Upper lobe of left lung (tissue), 6 donors: ENCODE data around the gene ERCC6. TPM values are rescaled to one million over a fixed set of nuclear protein-coding genes. Genes with fewer than 3 reads are reported as not detected.

ENCODE experiments used
- ATAC-seq, 2 donors: fragments of 200-7000 bp; cut with Tn5 transposase; one replicate each; pipeline ENCODE4 v1.9.1; 2022; ENCODE audit warnings: mild to moderate bottlenecking in 2 of 2, moderate library complexity in 2 of 2; ENCODE audit not compliant: low FRiP score in 2 of 2
- DNase-seq, 2 donors: peaks; one replicate each; pipeline ENCODE4 v3.0.0-alpha.2; 2019 to 2020
- H3K27ac ChIP-seq, 4 donors: fragments of 200-600 bp; sonication (generic); one replicate each; pipeline ENCODE4 v1.5.1; 2016 to 2019
- H3K27me3 ChIP-seq, 4 donors: fragments of 200-600 bp; sonication (generic); one replicate each; pipeline ENCODE4 v1.5.1; 2017 to 2019
- H3K36me3 ChIP-seq, 4 donors: fragments of 200-600 bp; sonication (generic); one replicate each; pipeline ENCODE4 v1.5.1; 2016 to 2019
- H3K4me1 ChIP-seq, 4 donors: fragments of 200-600 bp; sonication (generic); one replicate each; pipeline ENCODE4 v1.5.1; 2018 to 2019
- H3K4me3 ChIP-seq, 4 donors: fragments of 200-600 bp; sonication (generic); one replicate each; pipeline ENCODE4 v1.5.1; 2017 to 2019; ENCODE audit warnings: mild to moderate bottlenecking in 2 of 4, moderate library complexity in 1 of 4
- H3K9me3 ChIP-seq, 4 donors: fragments of 200-600 bp; sonication (generic); one replicate each; pipeline ENCODE4 v1.5.1; 2018 to 2019
- EP300 ChIP-seq, 4 donors: sonication (generic); formaldehyde crosslinking; IDR thresholded peaks; one replicate each; pipeline ENCODE4 v1.5.1; 2017; ENCODE audit warnings: antibody characterized with exemption in 4 of 4, control low read depth in 2 of 4
- POLR2A ChIP-seq, 4 donors: fragments of 450-650 bp; IDR thresholded peaks; one replicate each; pipeline ENCODE4 v1.5.1; 2016 to 2017; ENCODE audit warnings: antibody characterized with exemption in 4 of 4, mild to moderate bottlenecking in 2 of 4
- POLR2AphosphoS5 ChIP-seq, 2 donors: sonication (generic); formaldehyde crosslinking; IDR thresholded peaks; one replicate each; pipeline ENCODE4 v1.5.1; 2017; ENCODE audit warnings: antibody characterized with exemption in 2 of 2
- WGBS, 2 donors: methylation state at CpG; one replicate each; pipeline ENCODE4 v1.1.5; 2017 to 2018; 5-methylcytosine and 5-hydroxymethylcytosine counted together
- total RNA-seq, 6 donors: library from RNA; depleted of rRNA in 4 of 6; stranded (reverse); fragments of >200 nt in 4 of 6; gene quantifications; one replicate each; pipeline versions ENCODE4 v1.1.0 to v1.2.1, GENCODE V29; 2016 to 2021
- TF ChIP-seq, protein P1 (sequence below), 6 experiments: fragments of 450-650 bp in 4 of 6; fragments of 200-600 bp in 2 of 6; sonication (generic) in 2 of 6; IDR thresholded peaks; one replicate each; pipeline ENCODE4 v1.5.1; 2016 to 2019; ENCODE audit warnings: antibody characterized with exemption in 6 of 6
- donor health status: DM: no; HTN: no; CAD: no; lungs with moderate emphysema.
- donor health status: DM: no; HTN: yes; CAD: no; lungs with severe emphysema.

The ERCC6 gene
- total RNA-seq, 6 donors from 2014 or later = 8.4 to 30.4 (median 23.3) TPM

DNA sequence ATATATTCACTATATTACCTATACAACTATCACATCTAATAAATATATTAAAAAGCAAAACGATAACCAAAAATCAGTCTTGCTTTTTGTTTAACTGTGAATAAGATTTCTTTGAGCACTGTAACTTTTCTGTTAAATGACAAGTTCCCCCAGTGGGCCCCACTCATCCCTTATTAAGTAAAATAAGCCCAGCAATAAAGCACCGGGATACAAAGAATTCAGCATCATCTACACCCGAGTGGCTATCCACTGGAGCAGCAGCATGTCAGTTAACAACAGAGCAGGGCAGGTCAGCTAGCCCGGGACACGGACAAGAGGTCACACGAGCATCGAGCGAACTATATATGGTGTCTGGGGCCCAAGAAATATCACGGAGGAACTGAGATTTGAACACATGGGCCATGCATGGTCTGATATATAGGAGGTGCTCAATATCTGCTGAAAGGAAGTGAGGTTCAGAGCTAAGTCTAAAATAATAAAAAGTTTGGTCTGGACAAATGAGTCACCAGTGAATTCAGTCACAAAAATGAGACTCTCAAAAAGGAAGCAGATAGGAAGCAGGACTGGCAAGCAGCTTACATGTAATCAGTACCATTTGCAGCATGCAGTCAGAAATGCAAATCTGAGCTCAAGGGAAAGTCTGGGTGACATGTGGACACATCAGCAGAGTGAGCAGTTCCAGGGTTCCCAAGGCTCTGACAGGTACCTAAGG lies 4.1 kb downstream of the ERCC6 start:
- no peaks in the 10 kb centered on the region for H3K27me3 ChIP-seq
- ATAC-seq (no peak), DNase-seq (no peak)
- H3K9me3 ChIP-seq = no peaks in the 10 kb centered on the region
- TF ChIP-seq EP300 (IDR thresholded peaks at IDR 0.05) (no peak), POLR2A (IDR thresholded peaks at IDR 0.05) (no peak), POLR2AphosphoS5 (IDR thresholded peaks at IDR 0.05) (no peak)
- TF ChIP-seq, protein P1, sequence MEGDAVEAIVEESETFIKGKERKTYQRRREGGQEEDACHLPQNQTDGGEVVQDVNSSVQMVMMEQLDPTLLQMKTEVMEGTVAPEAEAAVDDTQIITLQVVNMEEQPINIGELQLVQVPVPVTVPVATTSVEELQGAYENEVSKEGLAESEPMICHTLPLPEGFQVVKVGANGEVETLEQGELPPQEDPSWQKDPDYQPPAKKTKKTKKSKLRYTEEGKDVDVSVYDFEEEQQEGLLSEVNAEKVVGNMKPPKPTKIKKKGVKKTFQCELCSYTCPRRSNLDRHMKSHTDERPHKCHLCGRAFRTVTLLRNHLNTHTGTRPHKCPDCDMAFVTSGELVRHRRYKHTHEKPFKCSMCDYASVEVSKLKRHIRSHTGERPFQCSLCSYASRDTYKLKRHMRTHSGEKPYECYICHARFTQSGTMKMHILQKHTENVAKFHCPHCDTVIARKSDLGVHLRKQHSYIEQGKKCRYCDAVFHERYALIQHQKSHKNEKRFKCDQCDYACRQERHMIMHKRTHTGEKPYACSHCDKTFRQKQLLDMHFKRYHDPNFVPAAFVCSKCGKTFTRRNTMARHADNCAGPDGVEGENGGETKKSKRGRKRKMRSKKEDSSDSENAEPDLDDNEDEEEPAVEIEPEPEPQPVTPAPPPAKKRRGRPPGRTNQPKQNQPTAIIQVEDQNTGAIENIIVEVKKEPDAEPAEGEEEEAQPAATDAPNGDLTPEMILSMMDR (IDR thresholded peaks at IDR 0.05) = no peak
- H3K27ac ChIP-seq = no peak overlapping the region
- no peak overlapping the region for H3K4me3 ChIP-seq
- 80 to 81% methylated on average over 9 of the region's 9 CpGs for WGBS, 2 donors
- peaks cover under 1 to 29% (median 7%) of the 10 kb centered on the region in 4 donors for H3K36me3 ChIP-seq
- peaks cover 0 to 19% (median 15%) of the 10 kb centered on the region in 4 donors for H3K4me1 ChIP-seq

DNA sequence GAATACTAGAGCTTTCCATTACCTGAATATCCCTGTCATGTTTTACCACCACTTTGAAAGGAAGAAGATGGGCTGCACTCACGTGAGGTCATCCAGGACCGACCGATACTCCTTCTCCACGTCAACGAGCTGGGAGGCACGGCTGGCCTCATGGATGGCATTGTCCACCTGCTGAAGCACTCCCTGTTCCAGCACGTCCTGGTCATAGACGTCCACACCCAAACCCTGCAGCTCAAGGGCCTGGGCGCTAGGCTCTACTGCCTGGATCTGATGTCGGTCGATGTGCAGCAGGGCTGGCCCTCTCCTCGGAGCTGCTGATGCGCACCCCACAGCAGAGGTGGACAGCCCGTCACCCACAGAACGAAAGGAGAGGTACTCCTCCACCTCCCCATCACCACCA lies 6.5 kb downstream of the ERCC6 start:
- 98 to 100% methylated on average over 7 to 15 of the region's 15 CpGs for WGBS, 2 donors
- H3K27me3 ChIP-seq = no peaks in the 10 kb centered on the region
- no peak overlapping the region for H3K4me3 ChIP-seq
- H3K4me1 ChIP-seq = peaks cover 0 to 7% (median 3%) of the 10 kb centered on the region in 4 donors
- peaks cover 2 to 51% (median 13%) of the 10 kb centered on the region in 4 donors for H3K36me3 ChIP-seq
- no peak for ATAC-seq
- peak in 1 of 2 donors; percentile 42 for DNase-seq
- no peak for TF ChIP-seq POLR2A (IDR thresholded peaks at IDR 0.05)
- no peak for TF ChIP-seq POLR2AphosphoS5 (IDR thresholded peaks at IDR 0.05)
- TF ChIP-seq, protein P1 (IDR thresholded peaks at IDR 0.05) = no peak
- TF ChIP-seq EP300 (IDR thresholded peaks at IDR 0.05) = no peak
- H3K9me3 ChIP-seq = no peaks in the 10 kb centered on the region
- H3K27ac ChIP-seq = no peak overlapping the region

DNA sequence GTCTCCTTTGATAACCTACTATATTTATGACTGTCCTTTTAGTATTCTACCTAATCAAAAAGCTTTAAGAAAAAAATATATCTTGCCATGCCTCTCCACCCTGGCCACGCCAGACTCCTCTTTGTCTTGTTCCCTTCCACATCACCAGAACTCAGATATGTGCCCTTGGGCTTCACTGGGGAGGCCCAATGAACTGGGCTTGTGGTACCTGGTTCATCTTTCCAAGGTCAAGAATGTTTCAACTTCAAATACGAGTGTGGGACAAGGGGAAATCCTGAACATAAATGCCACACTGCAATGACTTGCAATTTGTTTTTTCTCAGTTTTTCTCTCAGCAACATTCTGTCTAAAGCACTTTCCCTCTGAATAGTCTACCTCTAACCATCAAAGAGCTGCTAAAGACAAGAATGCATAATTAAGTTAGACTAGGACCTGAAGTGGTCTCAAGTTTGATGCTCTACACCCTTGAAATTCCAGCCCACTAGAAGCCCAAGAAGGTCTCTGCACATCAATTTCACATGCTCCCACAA lies 9.9 kb downstream of the ERCC6 start:
- H3K4me3 ChIP-seq = no peak overlapping the region
- DNase-seq = no peak
- WGBS, 2 donors = 65 to 77% methylated on average over 2 of the region's 2 CpGs
- H3K4me1 ChIP-seq = no peaks in the 10 kb centered on the region
- no peaks in the 10 kb centered on the region for H3K9me3 ChIP-seq
- H3K27me3 ChIP-seq = no peaks in the 10 kb centered on the region
- H3K36me3 ChIP-seq = peaks cover 8 to 81% (median 29%) of the 10 kb centered on the region in 4 donors
- TF ChIP-seq POLR2A (IDR thresholded peaks at IDR 0.05) = no peak
- no peak for TF ChIP-seq POLR2AphosphoS5 (IDR thresholded peaks at IDR 0.05)
- no peak for TF ChIP-seq EP300 (IDR thresholded peaks at IDR 0.05)
- TF ChIP-seq, protein P1 (IDR thresholded peaks at IDR 0.05) = no peak
- no peak for ATAC-seq
- H3K27ac ChIP-seq = no peak overlapping the region

DNA sequence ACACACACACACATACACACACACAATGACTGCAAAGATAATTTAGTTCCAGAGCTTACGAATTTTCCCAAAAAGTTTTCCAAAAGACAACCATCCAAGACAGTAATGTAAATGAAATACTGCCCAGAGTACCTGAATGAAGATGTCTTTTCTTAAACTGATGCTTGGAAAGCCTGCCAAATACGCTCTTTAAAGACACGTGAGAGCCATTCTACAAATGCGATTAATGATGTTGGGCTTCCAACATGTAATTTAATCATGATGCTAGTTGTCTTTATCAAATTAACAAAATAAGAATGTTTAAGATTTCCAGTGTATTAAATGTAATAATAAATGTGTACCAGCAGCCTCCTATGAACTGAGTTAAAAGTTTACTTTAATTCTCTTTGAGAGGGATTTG lies 11.1 kb downstream of the ERCC6 start:
- H3K9me3 ChIP-seq = no peaks in the 10 kb centered on the region
- no peak overlapping the region for H3K27ac ChIP-seq
- peaks cover 8 to 93% (median 36%) of the 10 kb centered on the region in 4 donors for H3K36me3 ChIP-seq
- H3K27me3 ChIP-seq = no peaks in the 10 kb centered on the region
- H3K4me3 ChIP-seq = no peak overlapping the region
- WGBS, 2 donors = 96% methylated on average over 4 of the region's 4 CpGs
- H3K4me1 ChIP-seq = no peaks in the 10 kb centered on the region
- DNase-seq (no peak), ATAC-seq (no peak)
- TF ChIP-seq, protein P1 (IDR thresholded peaks at IDR 0.05) = no peak
- TF ChIP-seq POLR2AphosphoS5 (IDR thresholded peaks at IDR 0.05) (no peak), POLR2A (IDR thresholded peaks at IDR 0.05) (no peak), EP300 (IDR thresholded peaks at IDR 0.05) (no peak)
